Skeletal muscle tissue (tissue), 4 donors: ENCODE measurements around the gene SYNRG. TPM values are rescaled to one million over a fixed set of nuclear protein-coding genes. Genes with fewer than 3 reads are reported as not detected.

ENCODE experiments used
- H3K27ac ChIP-seq: one replicate; pipeline ENCODE4 v1.7.0; 2013; ENCODE audit warnings: mild to moderate bottlenecking, low read depth, low read length, inconsistent platforms
- H3K27me3 ChIP-seq, 3 donors: one replicate each; pipeline ENCODE4 v1.7.0; 2013; ENCODE audit warnings: low read length in 3 of 3; ENCODE audit not compliant: control insufficient read depth in 3 of 3, insufficient read depth in 3 of 3
- H3K36me3 ChIP-seq, 3 donors: one replicate each; pipeline ENCODE4 v1.7.0; 2013; ENCODE audit warnings: low read length in 3 of 3; ENCODE audit not compliant: control insufficient read depth in 3 of 3, insufficient read depth in 3 of 3
- H3K4me1 ChIP-seq, 3 donors: one replicate each; pipeline ENCODE4 v1.7.0; 2013; ENCODE audit warnings: low read length in 3 of 3, mild to moderate bottlenecking in 3 of 3; ENCODE audit not compliant: control insufficient read depth in 3 of 3, insufficient read depth in 3 of 3
- H3K4me3 ChIP-seq, 3 donors: one replicate each; pipeline ENCODE4 v1.7.0; 2013; ENCODE audit warnings: low read length in 3 of 3
- H3K9ac ChIP-seq, 3 donors: one replicate each; pipeline ENCODE4 v1.7.0; 2013; ENCODE audit warnings: low read length in 3 of 3, mild to moderate bottlenecking in 3 of 3, moderate library complexity in 2 of 3, low read depth in 1 of 3
- H3K9me3 ChIP-seq, 3 donors: one replicate each; pipeline ENCODE4 v1.7.0; 2013; ENCODE audit warnings: low read length in 3 of 3; ENCODE audit not compliant: control insufficient read depth in 3 of 3
- total RNA-seq: library from RNA; depleted of rRNA; stranded (reverse); fragments of >200 nt; gene quantifications from one replicate; pipeline ENCODE4 v1.2.3, GENCODE V29; 2014
- donor health status: Osteomylitis.

The SYNRG gene
- total RNA-seq, 1 donor from 2014 or later, result 29.2 TPM

DNA sequence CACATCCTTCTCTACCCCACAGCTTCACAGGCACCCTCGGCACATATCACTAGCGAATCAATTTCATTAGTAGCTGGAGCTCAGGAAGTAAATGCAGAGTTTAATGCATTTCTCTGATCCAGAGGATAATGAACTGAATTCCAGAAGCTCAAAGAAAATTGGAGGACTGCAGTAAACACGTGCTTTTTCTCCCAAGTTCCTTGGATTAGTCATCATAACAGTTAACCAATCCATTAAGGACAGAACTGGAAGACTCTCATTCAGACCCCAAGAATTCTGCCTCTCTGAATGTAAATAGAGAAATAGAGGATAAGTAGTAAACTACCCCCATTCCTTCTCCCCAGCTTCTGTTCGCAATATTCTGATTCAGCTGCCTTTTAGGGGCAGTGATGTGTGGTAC lies 78.8 kb downstream of the SYNRG start:
- Histone ChIP-seq H3K27me3 (no peaks in the 10 kb centered on the region), H3K27ac (no peak overlapping the region), H3K4me3 (no peak overlapping the region), H3K4me1 (no peaks in the 10 kb centered on the region), H3K9me3 (no peaks in the 10 kb centered on the region), H3K36me3 (peaks cover 13 to 54% (median 32%) of the 10 kb centered on the region in 3 donors), H3K9ac (no peak overlapping the region)

- Histone ChIP-seq H3K4me1 (no peaks in the 10 kb centered on the region), H3K9ac (no peak overlapping the region), H3K4me3 (no peak overlapping the region), H3K27me3 (no peaks in the 10 kb centered on the region), H3K27ac (no peak overlapping the region), H3K36me3 (peaks cover 11 to 64% (median 38%) of the 10 kb centered on the region in 3 donors), H3K9me3 (no peaks in the 10 kb centered on the region)
These were observed 81.9 kb downstream of the SYNRG start for GRCh38 chr17:37527249-37527851.

- H3K4me1 ChIP-seq, result peaks cover 0 to 7% (median 5%) of the 10 kb centered on the region in 3 donors
These were observed 85.5 kb downstream of the SYNRG start for GRCh38 chr17:37523715-37524219.

DNA sequence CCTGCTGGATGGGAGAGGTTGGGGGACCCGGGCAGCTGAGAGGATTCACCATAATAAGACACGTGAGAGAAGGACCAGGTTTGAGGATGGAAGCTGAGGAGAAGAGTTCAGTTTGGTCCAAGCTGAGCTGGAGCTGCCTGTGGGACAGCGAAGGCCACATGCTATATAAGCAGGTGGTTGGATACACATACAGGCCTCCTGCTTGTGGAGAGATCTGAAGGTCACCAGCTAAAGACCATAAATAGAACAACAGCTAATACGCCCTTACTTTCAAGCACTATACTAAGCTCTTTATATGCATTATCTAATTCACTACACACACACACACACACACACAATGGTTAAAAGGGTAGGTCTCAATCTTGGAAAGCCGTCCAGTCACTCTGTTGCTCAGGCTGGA lies 87.4 kb downstream of the SYNRG start:
- Histone ChIP-seq H3K27ac (peak overlapping the region; percentile 37), H3K27me3 (no peaks in the 10 kb centered on the region), H3K4me1 (peaks cover 0 to 7% (median 5%) of the 10 kb centered on the region in 3 donors), H3K9ac (peak overlapping the region in 1 of 3 donors; percentile 18), H3K36me3 (peaks cover 19 to 56% (median 46%) of the 10 kb centered on the region in 3 donors), H3K4me3 (no peak overlapping the region), H3K9me3 (no peaks in the 10 kb centered on the region)

More at GRCh38 chr17:37523715-37524219, 85.5 kb downstream of the SYNRG start:
- Histone ChIP-seq H3K9me3 (no peaks in the 10 kb centered on the region), H3K36me3 (peaks cover 8 to 54% (median 33%) of the 10 kb centered on the region in 3 donors), H3K4me3 (no peak overlapping the region), H3K27ac (no peak overlapping the region), H3K27me3 (no peaks in the 10 kb centered on the region), H3K9ac (no peak overlapping the region)

- Histone ChIP-seq H3K27ac (no peak overlapping the region), H3K4me3 (no peak overlapping the region), H3K9me3 (no peaks in the 10 kb centered on the region), H3K4me1 (peaks cover 0 to 7% (median 5%) of the 10 kb centered on the region in 3 donors), H3K9ac (no peak overlapping the region), H3K27me3 (no peaks in the 10 kb centered on the region), H3K36me3 (peaks cover 19 to 52% (median 46%) of the 10 kb centered on the region in 3 donors)
These were observed 89.0 kb downstream of the SYNRG start for GRCh38 chr17:37520174-37520573.

DNA sequence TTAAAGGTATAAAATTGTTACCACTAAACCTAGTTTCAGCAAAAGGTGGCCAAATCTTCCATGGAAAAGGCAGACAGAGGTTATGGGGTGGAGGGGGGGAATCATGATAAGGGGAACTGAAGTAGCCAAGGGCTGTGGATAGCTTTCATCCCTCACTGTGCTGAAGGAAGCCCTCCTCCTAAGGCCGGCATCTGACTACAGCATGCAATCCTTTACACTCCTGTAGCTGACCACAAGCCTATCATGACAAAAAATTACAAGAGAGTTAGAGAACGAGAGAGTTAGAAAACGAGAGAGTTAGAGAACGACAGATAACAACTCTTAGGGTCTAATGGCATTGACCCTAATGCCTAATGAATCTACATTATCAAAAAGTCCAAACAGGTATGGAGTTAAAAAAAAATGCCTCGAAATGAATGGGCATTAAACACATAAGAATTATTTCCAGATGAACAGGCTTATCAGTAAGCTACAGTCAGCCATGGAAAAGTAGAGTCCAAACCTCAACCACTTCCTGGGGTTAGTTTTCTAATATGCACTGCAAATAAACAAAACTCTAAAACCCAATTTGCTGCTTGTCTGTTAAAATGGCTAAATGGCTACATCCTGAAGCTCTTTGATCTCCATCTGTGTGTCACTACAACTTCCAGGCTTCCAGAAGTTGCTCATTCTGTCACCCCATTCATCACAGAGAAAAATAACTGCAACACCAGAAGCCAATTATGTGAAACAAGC lies 89.8 kb downstream of the SYNRG start:
- H3K4me1 ChIP-seq, result peaks cover 0 to 7% (median 5%) of the 10 kb centered on the region in 3 donors
- H3K9ac ChIP-seq, result no peak overlapping the region
- H3K27me3 ChIP-seq, result no peaks in the 10 kb centered on the region
- H3K27ac ChIP-seq, result no peak overlapping the region
- peaks cover 19 to 50% (median 48%) of the 10 kb centered on the region in 3 donors for H3K36me3 ChIP-seq
- no peak overlapping the region for H3K4me3 ChIP-seq
- no peaks in the 10 kb centered on the region for H3K9me3 ChIP-seq

- H3K36me3 ChIP-seq, result peaks cover 21 to 47% (median 47%) of the 10 kb centered on the region in 3 donors
- H3K9ac ChIP-seq, result no peak overlapping the region
- no peaks in the 10 kb centered on the region for H3K27me3 ChIP-seq
These were observed 90.4 kb downstream of the SYNRG start for GRCh38 chr17:37518826-37519225.

GRCh38 chr17:37517881-37518280 lies 91.3 kb downstream of the SYNRG start:
- Histone ChIP-seq H3K27ac (no peak overlapping the region), H3K4me1 (peaks cover 0 to 7% (median 5%) of the 10 kb centered on the region in 3 donors), H3K9me3 (no peaks in the 10 kb centered on the region), H3K9ac (no peak overlapping the region), H3K27me3 (no peaks in the 10 kb centered on the region), H3K4me3 (no peak overlapping the region), H3K36me3 (peaks cover 26 to 48% (median 45%) of the 10 kb centered on the region in 3 donors)

More at GRCh38 chr17:37518826-37519225, 90.4 kb downstream of the SYNRG start:
- Histone ChIP-seq H3K9me3 (no peaks in the 10 kb centered on the region), H3K27ac (no peak overlapping the region), H3K4me3 (no peak overlapping the region), H3K4me1 (peaks cover 0 to 7% (median 5%) of the 10 kb centered on the region in 3 donors)

DNA sequence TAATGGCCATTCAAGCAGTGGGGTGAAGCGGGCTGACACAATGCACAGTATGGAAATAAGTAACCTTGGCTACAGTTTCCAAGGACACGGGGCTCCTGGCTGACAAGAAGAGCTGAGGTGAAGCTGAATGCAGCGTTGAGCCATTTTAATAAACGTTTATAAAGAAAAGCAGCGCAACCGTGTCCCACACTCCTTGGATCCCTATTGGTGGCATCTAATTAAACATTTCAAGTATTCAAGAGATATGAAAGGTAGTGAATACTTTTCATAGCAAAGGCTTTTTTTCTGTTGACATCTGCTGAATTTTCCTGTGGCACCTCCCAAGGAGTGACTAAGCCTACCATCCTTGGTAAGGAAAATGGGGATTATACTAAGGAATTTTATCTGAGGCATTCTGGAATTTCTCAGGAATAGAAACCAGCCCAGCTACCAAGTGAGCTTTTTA lies 93.1 kb downstream of the SYNRG start:
- Histone ChIP-seq H3K27me3 (no peaks in the 10 kb centered on the region), H3K4me3 (no peak overlapping the region), H3K36me3 (peaks cover 28 to 51% (median 42%) of the 10 kb centered on the region in 3 donors), H3K9me3 (no peaks in the 10 kb centered on the region), H3K9ac (no peak overlapping the region), H3K4me1 (no peaks in the 10 kb centered on the region), H3K27ac (no peak overlapping the region)

- Histone ChIP-seq H3K27ac (no peak overlapping the region), H3K9me3 (no peaks in the 10 kb centered on the region), H3K36me3 (peaks cover 24 to 37% (median 24%) of the 10 kb centered on the region in 3 donors)
These were observed 95.5 kb downstream of the SYNRG start for GRCh38 chr17:37513711-37514110.

More at GRCh38 chr17:37513711-37514110, 95.5 kb downstream of the SYNRG start:
- Histone ChIP-seq H3K4me1 (peaks cover 0 to 3% (median 0%) of the 10 kb centered on the region in 3 donors), H3K9ac (no peak overlapping the region), H3K27me3 (no peaks in the 10 kb centered on the region), H3K4me3 (no peak overlapping the region)
